D721Med (cell line): ENCODE data around the gene LGR4.

Experiments
- DNase-seq: peaks from one replicate; pipeline ENCODE4 v3.0.0; 2011; ENCODE audit warnings: low spot score; ENCODE audit not compliant: insufficient read length
- FAIRE-seq: peaks from 2 replicates; lab custom pipeline; 2011; peaks lifted over from hg19 to GRCh38; lab: Jason Lieb, UNC
- TF ChIP-seq, protein P1 (sequence below): IDR thresholded peaks from 2 replicates; pipeline ENCODE4 v1.5.1; 2012; ENCODE audit warnings: mild to moderate bottlenecking, control low read depth; ENCODE audit not compliant: insufficient read depth; ENCODE audit errors: missing control alignments

The LGR4 gene

DNA sequence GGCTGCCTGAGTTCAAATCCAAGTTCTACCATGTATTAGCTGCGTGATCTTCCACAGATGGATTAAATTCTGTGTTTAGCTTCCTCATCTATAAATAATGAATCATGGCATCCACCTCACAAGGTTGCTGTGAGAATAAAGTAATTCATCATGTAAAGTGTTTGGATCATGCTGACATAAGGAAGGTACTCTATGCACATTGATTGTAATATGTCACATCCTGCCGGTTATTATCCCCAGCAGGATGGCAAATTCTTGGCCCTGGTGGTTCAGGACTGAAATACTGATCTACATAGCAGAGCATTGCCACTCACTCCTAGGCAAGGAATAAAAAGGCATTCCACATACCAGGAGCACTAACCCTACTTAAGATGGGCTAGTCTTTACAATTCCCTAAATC lies 40.8 kb downstream of the LGR4 start:
- no peak for FAIRE-seq
- no peak for DNase-seq
- TF ChIP-seq, protein P1, sequence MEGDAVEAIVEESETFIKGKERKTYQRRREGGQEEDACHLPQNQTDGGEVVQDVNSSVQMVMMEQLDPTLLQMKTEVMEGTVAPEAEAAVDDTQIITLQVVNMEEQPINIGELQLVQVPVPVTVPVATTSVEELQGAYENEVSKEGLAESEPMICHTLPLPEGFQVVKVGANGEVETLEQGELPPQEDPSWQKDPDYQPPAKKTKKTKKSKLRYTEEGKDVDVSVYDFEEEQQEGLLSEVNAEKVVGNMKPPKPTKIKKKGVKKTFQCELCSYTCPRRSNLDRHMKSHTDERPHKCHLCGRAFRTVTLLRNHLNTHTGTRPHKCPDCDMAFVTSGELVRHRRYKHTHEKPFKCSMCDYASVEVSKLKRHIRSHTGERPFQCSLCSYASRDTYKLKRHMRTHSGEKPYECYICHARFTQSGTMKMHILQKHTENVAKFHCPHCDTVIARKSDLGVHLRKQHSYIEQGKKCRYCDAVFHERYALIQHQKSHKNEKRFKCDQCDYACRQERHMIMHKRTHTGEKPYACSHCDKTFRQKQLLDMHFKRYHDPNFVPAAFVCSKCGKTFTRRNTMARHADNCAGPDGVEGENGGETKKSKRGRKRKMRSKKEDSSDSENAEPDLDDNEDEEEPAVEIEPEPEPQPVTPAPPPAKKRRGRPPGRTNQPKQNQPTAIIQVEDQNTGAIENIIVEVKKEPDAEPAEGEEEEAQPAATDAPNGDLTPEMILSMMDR: no peak

DNA sequence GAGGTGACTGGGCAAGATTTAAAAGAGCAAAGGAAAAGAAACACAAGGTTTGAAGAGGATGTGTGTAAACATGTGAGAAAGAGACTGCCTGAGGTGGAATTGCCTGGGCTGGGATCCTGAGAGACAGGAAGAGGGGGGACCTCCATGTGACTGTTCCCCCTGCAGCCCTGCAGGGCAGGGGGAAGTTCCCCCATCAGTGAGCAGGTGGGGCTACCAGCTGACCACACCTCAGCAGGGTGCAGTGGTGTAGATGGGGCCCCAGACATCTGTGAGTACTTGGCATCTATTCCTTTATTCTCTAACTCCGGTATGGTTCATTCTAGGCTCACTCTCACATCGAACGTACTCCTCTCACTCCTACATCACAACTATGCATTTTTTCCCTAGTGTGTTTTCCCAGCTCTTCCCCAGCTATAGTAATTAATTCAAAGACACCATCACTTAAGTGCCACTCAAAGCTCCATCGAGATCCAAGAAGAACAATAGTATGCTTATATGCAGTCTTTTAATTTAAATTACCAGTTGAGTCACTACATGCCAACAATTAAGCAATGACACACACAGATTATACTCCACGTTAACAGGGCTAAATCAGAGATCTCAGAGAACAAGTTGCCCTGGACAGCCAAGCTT lies 42.7 kb downstream of the LGR4 start:
- TF ChIP-seq, protein P1: no peak
- DNase-seq (no peak), FAIRE-seq (no peak)

DNA sequence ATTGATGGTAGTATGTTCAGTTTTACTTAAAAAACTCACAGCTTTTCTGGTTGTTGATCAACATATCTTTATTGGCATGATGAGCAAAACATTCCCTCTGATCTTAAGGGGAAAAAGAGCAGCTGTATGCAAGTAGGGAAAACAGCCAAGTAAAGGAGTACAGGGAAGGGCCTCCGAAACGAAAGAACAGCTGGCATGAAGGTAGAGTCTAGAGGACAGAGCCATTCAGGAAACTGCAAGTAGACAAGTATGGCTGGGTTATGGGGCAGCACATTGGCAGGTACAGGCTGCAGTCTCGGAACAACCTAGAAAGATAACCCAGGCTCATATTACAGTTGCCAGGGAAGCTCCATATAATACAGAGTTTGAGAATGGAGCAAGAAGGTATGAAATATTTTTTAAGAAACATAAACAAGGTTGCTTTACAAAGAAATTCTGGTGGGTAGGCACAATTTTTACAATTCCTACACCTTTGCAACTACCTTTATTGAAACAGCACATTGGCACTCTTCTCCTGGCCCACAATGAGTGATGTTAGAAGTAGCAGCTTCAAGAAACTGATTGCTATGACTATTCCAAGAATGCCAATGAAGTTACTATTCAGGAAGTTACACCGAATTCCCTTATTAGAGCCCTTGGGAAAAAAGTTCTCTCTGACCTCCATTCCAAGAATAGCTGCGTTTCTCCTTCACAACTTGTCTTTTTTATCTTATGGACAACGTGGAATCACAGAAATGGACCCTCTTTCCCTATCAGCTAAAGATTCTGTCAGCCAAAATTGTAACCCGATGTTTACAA lies 45.2 kb downstream of the LGR4 start:
- no peak for DNase-seq
- FAIRE-seq: no peak
- TF ChIP-seq, protein P1: no peak

GRCh38 chr11:27425814-27426213 lies 46.8 kb downstream of the LGR4 start:
- TF ChIP-seq, protein P1: no peak

GRCh38 chr11:27423125-27423524 lies 49.5 kb downstream of the LGR4 start:
- FAIRE-seq (no peak), DNase-seq (no peak)
- TF ChIP-seq, protein P1: no peak

More at GRCh38 chr11:27425814-27426213, 46.8 kb downstream of the LGR4 start:
- FAIRE-seq: no peak
- no peak for DNase-seq

GRCh38 chr11:27421819-27422494 lies 50.6 kb downstream of the LGR4 start:
- TF ChIP-seq, protein P1: no peak
- FAIRE-seq (no peak), DNase-seq (no peak)
